Mesothelial cell of epicardium (in vitro differentiated cells): ENCODE data around the gene BZW2. TPM values are rescaled to one million over a fixed set of nuclear protein-coding genes. Genes with fewer than 3 reads are reported as not detected.

Source experiments
- DNase-seq, 2 experiments: peaks; one replicate each; pipeline ENCODE4 v3.0.0; 2021; ENCODE audit warnings: low spot score in 2 of 2; ENCODE audit not compliant: unreplicated experiment in 2 of 2
- H3K27ac Mint-ChIP-seq: 2 replicates; pipeline ENCODE4 v1.8.0; 2021; ENCODE audit warnings: mixed read lengths
- H3K27me3 Mint-ChIP-seq: 2 replicates; pipeline ENCODE4 v1.8.0; 2021; ENCODE audit warnings: low read depth, mixed read lengths
- H3K36me3 Mint-ChIP-seq: 2 replicates; pipeline ENCODE4 v1.8.0; 2021; ENCODE audit warnings: mixed read lengths
- H3K4me1 Mint-ChIP-seq: 2 replicates; pipeline ENCODE4 v1.8.0; 2021; ENCODE audit warnings: mixed read lengths
- H3K4me3 Mint-ChIP-seq: 2 replicates; pipeline ENCODE4 v1.8.0; 2021; ENCODE audit warnings: mild to moderate bottlenecking, moderate library complexity, mixed read lengths
- H3K9me3 Mint-ChIP-seq: 2 replicates; pipeline ENCODE4 v1.8.0; 2021; ENCODE audit warnings: mixed read lengths
- CTCF ChIP-seq: fragments of 200-600 bp; sonication (generic); IDR thresholded peaks from one replicate; pipeline ENCODE4 v1.5.0; 2021; ENCODE audit warnings: antibody characterized with exemption; ENCODE audit not compliant: unreplicated experiment
- total RNA-seq: library from RNA; stranded (reverse); gene quantifications from 3 replicates; pipeline ENCODE4 v1.2.1, GENCODE V29; 2021

Gene BZW2
- total RNA-seq, 1 donor from 2014 or later, result 73.9 TPM

DNA sequence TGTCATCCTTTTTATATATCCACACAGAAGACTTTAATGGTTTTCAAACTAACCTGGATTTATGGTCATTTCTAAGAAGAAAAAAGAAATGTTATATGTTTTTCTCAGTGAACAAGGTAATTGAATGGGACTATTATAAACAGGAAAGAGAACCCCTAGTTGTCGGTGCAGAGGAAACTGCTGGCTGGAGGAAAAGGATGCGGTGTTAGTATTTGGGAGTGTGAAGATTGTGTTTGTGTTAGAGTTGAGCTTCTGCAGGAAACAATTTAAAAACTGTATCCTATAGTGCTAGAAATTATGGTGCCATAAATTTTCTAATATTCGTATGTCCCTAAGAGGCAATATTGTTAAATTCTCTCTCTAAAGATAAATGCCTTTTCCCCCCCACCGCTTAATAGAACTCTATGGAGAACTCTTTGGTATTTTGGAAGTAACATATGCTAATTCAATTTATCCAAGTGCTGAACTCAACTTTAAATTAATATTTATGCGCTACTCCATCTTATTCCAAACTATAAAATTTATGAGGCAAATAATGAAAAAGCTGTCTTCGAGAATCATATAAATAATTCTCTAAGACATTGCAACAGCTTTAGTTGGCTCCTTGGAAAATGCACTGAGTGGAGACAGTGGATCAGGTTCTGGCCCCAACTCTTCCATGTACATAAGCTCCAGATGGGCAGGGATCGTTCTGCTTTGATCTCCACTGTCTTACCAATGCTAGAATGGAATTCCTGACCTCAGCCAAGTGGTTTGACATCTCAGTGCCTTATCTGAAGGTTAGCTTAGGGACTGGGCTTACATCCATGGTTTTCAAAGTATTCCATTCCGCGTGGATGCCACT is 5.6 kb downstream of the BZW2 start:
- Mint-ChIP-seq H3K27me3 (no peaks in the 10 kb centered on the region), H3K36me3 (no peaks in the 10 kb centered on the region), H3K4me3 (no peak overlapping the region), H3K27ac (no peak overlapping the region), H3K9me3 (no peaks in the 10 kb centered on the region), H3K4me1 (peaks cover 60% of the 10 kb centered on the region)
- TF ChIP-seq CTCF, result no peak
- DNase-seq, result no peak

- Mint-ChIP-seq H3K9me3 (no peaks in the 10 kb centered on the region), H3K4me1 (peaks cover 54% of the 10 kb centered on the region), H3K27ac (no peak overlapping the region), H3K4me3 (no peak overlapping the region), H3K36me3 (no peaks in the 10 kb centered on the region), H3K27me3 (no peaks in the 10 kb centered on the region)
- TF ChIP-seq CTCF, result no peak
- no peak for DNase-seq
These were observed 6.2 kb downstream of the BZW2 start for GRCh38 chr7:16652240-16652583.

DNA sequence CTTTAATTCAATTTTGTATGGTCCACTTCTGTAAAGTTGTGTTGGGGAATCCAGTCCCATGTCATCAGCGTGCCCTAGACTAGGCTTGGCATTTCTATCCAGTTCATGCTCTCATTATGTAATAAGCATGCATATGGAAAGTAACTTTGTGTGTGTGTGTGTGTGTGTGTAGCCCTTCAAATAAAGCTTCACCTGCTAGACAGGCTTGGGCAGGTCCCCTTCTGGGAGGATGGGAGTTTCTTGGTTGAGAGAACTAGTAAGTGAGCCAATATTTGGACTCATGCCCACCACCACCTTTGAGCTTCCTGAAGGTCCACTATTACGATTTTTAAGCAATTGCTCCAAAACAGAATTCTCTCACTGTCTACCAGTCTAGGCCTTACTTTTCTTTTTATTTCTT is 6.9 kb downstream of the BZW2 start:
- Mint-ChIP-seq H3K36me3 (no peaks in the 10 kb centered on the region), H3K27ac (peak overlapping the region; percentile 27), H3K4me3 (no peak overlapping the region), H3K9me3 (no peaks in the 10 kb centered on the region), H3K27me3 (no peaks in the 10 kb centered on the region), H3K4me1 (peaks cover 54% of the 10 kb centered on the region)
- TF ChIP-seq CTCF, result no peak
- no peak for DNase-seq

GRCh38 chr7:16655394-16655793 is 9.4 kb downstream of the BZW2 start:
- Mint-ChIP-seq H3K27ac (no peak overlapping the region), H3K4me1 (peaks cover 36% of the 10 kb centered on the region), H3K27me3 (no peaks in the 10 kb centered on the region), H3K36me3 (no peaks in the 10 kb centered on the region), H3K9me3 (no peaks in the 10 kb centered on the region), H3K4me3 (no peak overlapping the region)
- no peak for TF ChIP-seq CTCF
- no peak for DNase-seq

GRCh38 chr7:16656141-16656540 is 10.2 kb downstream of the BZW2 start:
- Mint-ChIP-seq H3K4me1 (peaks cover 39% of the 10 kb centered on the region), H3K27ac (no peak overlapping the region), H3K36me3 (no peaks in the 10 kb centered on the region), H3K9me3 (no peaks in the 10 kb centered on the region), H3K27me3 (no peaks in the 10 kb centered on the region), H3K4me3 (no peak overlapping the region)
- no peak for TF ChIP-seq CTCF
- no peak for DNase-seq
